Articular chondrocyte of knee joint (primary cell): Measurements from ENCODE around the gene TTBK2. TPM values are rescaled to one million over a fixed set of nuclear protein-coding genes. Genes with fewer than 3 reads are reported as not detected.

ENCODE experiments used
- small RNA-seq: library from RNA; depleted of rRNA; stranded (forward); fragments of <200 nt; gene quantifications from one replicate; pipeline ENCODE3, GENCODE V24; 2012
- total RNA-seq: library from RNA; depleted of rRNA; stranded (reverse); fragments of >200 nt; gene quantifications from 2 replicates; pipeline ENCODE4 v1.2.3, GENCODE V29; 2012

Gene TTBK2
- 12.2 and 12.3 TPM in 2 replicates for total RNA-seq

GRCh38 chr15:42920519-42921341, at the start of gene TTBK2:
TSS of gene TTBK2 (minus strand) at chr15:42920778. CDS start at chr15:42878617, 42,161 bp downstream.

GRCh38 chr15:42736793-42737528, 183.6 kb downstream of the TTBK2 start, which contains the start of gene CDAN1:
TSS of gene CDAN1 (minus strand) at chr15:42737128. CDS start at chr15:42737102, 26 bp downstream.

Small RNA genes lying within 50 kb of the gene (small RNA-seq; reads per million reads assigned to genes)
- not detected for gene KRT8P50

Other genes starting within 250 kb of the TTBK2 start
- 8.9 and 9.3 TPM in 2 replicates for gene CDAN1, start 183.7 kb downstream of the TTBK2 start, total RNA-seq
- gene UBR1, start 185.3 kb upstream of the TTBK2 start, total RNA-seq = 43.9 and 44.9 TPM in 2 replicates
- gene TMEM62, start 212.8 kb upstream of the TTBK2 start, total RNA-seq = 19.2 and 21.0 TPM in 2 replicates